B cell (primary cell): ENCODE measurements around the gene SWAP70. TPM values are rescaled to one million over a fixed set of nuclear protein-coding genes. Genes with fewer than 3 reads are reported as not detected.
A peak's percentile ranks its signal among the peaks of the same experiment; 100 is the strongest.

Experiments
- ATAC-seq: fragments of 200-7000 bp; cut with Tn5 transposase; one replicate; pipeline ENCODE4 v1.10.0; 2021; ENCODE audit warnings: low read depth, mild to moderate bottlenecking, moderate number of reproducible peaks, moderate library complexity
- CTCF ChIA-PET: fragments of 350-600 bp; sonication (Branson Sonifier 250); formaldehyde crosslinking; loops from one replicate; lab custom pipeline; 2021; ENCODE audit warnings: antibody characterized with exemption, inconsistent platforms; lab: Charles Lee
- POLR2A ChIA-PET: fragments of 350-600 bp; sonication (Branson Sonifier 250); formaldehyde crosslinking; loops from one replicate; lab custom pipeline; 2021; ENCODE audit warnings: antibody characterized with exemption; lab: Charles Lee
- DNase-seq: peaks from one replicate; pipeline ENCODE4 v3.0.0; 2013
- H2AFZ ChIP-seq: 2 replicates; pipeline ENCODE4 v1.6.1; 2012; ENCODE audit warnings: mild to moderate bottlenecking, low read depth, low read length; ENCODE audit not compliant: insufficient read depth, poor library complexity, severe bottlenecking
- H3K27ac ChIP-seq, 2 donors: 1 replicate in 1 of 2; 2 replicates in 1 of 2; pipeline ENCODE4 v1.5.1; 2012 to 2013; ENCODE audit warnings: low read length in 2 of 2, mild to moderate bottlenecking in 2 of 2, moderate library complexity in 1 of 2
- H3K27me3 ChIP-seq, 4 experiments: fragments of 200-600 bp in 1 of 4; sonication (generic) in 1 of 4; replicated peaks in 1 of 4; 1 replicate in 2 of 4; 2 replicates in 2 of 4; pipeline versions ENCODE4 v1.6.1 to v1.7.0; 2013 to 2016; ENCODE audit warnings: low read length in 3 of 4, mild to moderate bottlenecking in 2 of 4, mixed read lengths in 1 of 4, moderate library complexity in 1 of 4; ENCODE audit not compliant: insufficient read depth in 4 of 4, control insufficient read depth in 3 of 4; ENCODE audit errors: control extremely low read depth in 1 of 4
- H3K36me3 ChIP-seq, 2 experiments: replicated peaks in 1 of 2; 1 replicate in 1 of 2; 2 replicates in 1 of 2; pipeline versions ENCODE4 v1.6.1 to v1.7.1; 2013; ENCODE audit warnings: low read length in 1 of 2; ENCODE audit not compliant: insufficient read depth in 2 of 2, control insufficient read depth in 1 of 2; ENCODE audit errors: control extremely low read depth in 1 of 2, extremely low read depth in 1 of 2
- H3K4me1 ChIP-seq, 2 donors: fragments of 200-600 bp in 1 of 2; sonication (generic) in 1 of 2; 1 replicate in 1 of 2; 2 replicates in 1 of 2; pipeline versions ENCODE4 v1.5.1 to v1.6.1; 2013 to 2017; ENCODE audit warnings: low read length in 2 of 2; ENCODE audit not compliant: control insufficient read depth in 2 of 2, insufficient read depth in 2 of 2
- H3K4me2 ChIP-seq: replicated peaks from 2 replicates; pipeline ENCODE3; 2012; ENCODE audit warnings: mild to moderate bottlenecking, low read depth, low read length; ENCODE audit not compliant: poor library complexity, severe bottlenecking
- H3K4me3 ChIP-seq, 5 experiments: fragments of 200-600 bp in 1 of 5; sonication (generic) in 1 of 5; 1 replicate in 3 of 5; 2 replicates in 2 of 5; pipeline versions ENCODE4 v1.5.1 to v1.7.0; 2011 to 2016; ENCODE audit warnings: low read length in 4 of 5, mild to moderate bottlenecking in 4 of 5, low read depth in 2 of 5, control low read depth in 1 of 5, moderate library complexity in 1 of 5; ENCODE audit not compliant: insufficient read depth in 1 of 5; ENCODE audit errors: control extremely low read depth in 1 of 5, extremely low read depth in 1 of 5
- H3K79me2 ChIP-seq: fragments of 200-600 bp; sonication (generic); one replicate; pipeline ENCODE4 v1.6.0; 2016; ENCODE audit warnings: low read length; ENCODE audit not compliant: control insufficient read depth, insufficient read depth
- H3K9ac ChIP-seq: fragments of 200-600 bp; sonication (generic); 2 replicates; pipeline ENCODE4 v1.6.1; 2017; ENCODE audit warnings: mild to moderate bottlenecking, low read length, moderate library complexity
- H3K9me3 ChIP-seq, 3 donors: one replicate each; pipeline versions ENCODE4 v1.6.1 to v1.7.1; 2013; ENCODE audit warnings: low read length in 2 of 3; ENCODE audit not compliant: control insufficient read depth in 2 of 3, insufficient read depth in 1 of 3; ENCODE audit errors: control extremely low read depth in 1 of 3
- H4K20me1 ChIP-seq: 2 replicates; pipeline ENCODE4 v1.6.0; 2012; ENCODE audit warnings: mild to moderate bottlenecking, low read length; ENCODE audit not compliant: insufficient read depth, control insufficient read depth, poor library complexity, severe bottlenecking
- H3K27ac Mint-ChIP-seq: one replicate; pipeline ENCODE4 v1.8.0; 2021; ENCODE audit warnings: mixed read lengths
- H3K27me3 Mint-ChIP-seq: one replicate; pipeline ENCODE4 v1.8.0; 2021; ENCODE audit warnings: mixed read lengths
- H3K4me1 Mint-ChIP-seq: one replicate; pipeline ENCODE4 v1.8.0; 2021; ENCODE audit warnings: mixed read lengths
- H3K4me3 Mint-ChIP-seq: one replicate; pipeline ENCODE4 v1.8.0; 2021; ENCODE audit warnings: mixed read lengths
- H3K9me3 Mint-ChIP-seq: one replicate; pipeline ENCODE4 v1.8.0; 2022; ENCODE audit warnings: mixed read lengths; ENCODE audit not compliant: insufficient read depth
- CTCF ChIP-seq: fragments of 200-600 bp; IDR thresholded peaks from one replicate; pipeline ENCODE4 v1.8.0; 2022; ENCODE audit warnings: antibody characterized with exemption, mild to moderate bottlenecking
- EZH2 ChIP-seq: IDR thresholded peaks from 2 replicates; pipeline ENCODE4 v1.6.1; 2012; ENCODE audit warnings: borderline replicate concordance, low read depth, mild to moderate bottlenecking, moderate library complexity, low read length; ENCODE audit not compliant: insufficient read depth, poor library complexity, severe bottlenecking
- WGBS: methylation state at CpG from one replicate; pipeline ENCODE4 v1.1.5; 2013; ENCODE audit warnings: missing lambda C conversion rate; ENCODE audit not compliant: insufficient coverage; 5-methylcytosine and 5-hydroxymethylcytosine counted together
- intact Hi-C: fragments of 100-400 bp; cut with micrococcal nuclease; formaldehyde crosslinking; loops from one replicate; pipeline ENCODE4 v1.10.0; 2022
- polyA plus RNA-seq: library from polyadenylated mRNA; depleted of rRNA; stranded (reverse); fragments of >200 nt; gene quantifications from 2 replicates; pipeline ENCODE4 v1.2.3, GENCODE V29; 2012
- total RNA-seq, 2 donors: library from RNA; stranded (reverse); fragments of 120-200 nt in 1 of 2; gene quantifications; 1 replicate in 1 of 2; 2 replicates in 1 of 2; pipeline versions ENCODE4 v1.2.3 to v1.2.4, GENCODE V29; 2013 to 2022

SWAP70 gene
- total and polyA plus RNA-seq, 2 donors (not counting 1 experiment from before 2014, with no cell fraction given): 69.8 to 200 TPM

GRCh38 chr11:9643751-9644150 lies 20.1 kb upstream of the SWAP70 start:
- no CpG with 5 or more reads among the region's 3 CpGs for WGBS
- no peaks in the 10 kb centered on the region for H3K9me3 Mint-ChIP-seq
- H3K27me3 Mint-ChIP-seq: no peaks in the 10 kb centered on the region
- Histone ChIP-seq H3K4me1 (peaks cover 38 to 47% of the 10 kb centered on the region in 2 donors), H3K4me2 (peak overlapping the region; percentile 24), H3K27ac (no peak overlapping the region), H3K4me3 (no peak overlapping the region), H3K79me2 (peaks cover 10% of the 10 kb centered on the region), H2AFZ (peak overlapping the region; percentile 43), H3K27me3 (no peaks in the 10 kb centered on the region), H3K36me3 (no peaks in the 10 kb centered on the region), H3K9me3 (peaks cover 0 to 5% (median 3%) of the 10 kb centered on the region in 3 donors), H3K9ac (no peak overlapping the region), H4K20me1 (no peaks in the 10 kb centered on the region)
- DNase-seq (no peak), ATAC-seq (no peak)
- no peak for TF ChIP-seq CTCF
- TF ChIP-seq EZH2: no peak
- peak overlapping the region; percentile 16 for H3K27ac Mint-ChIP-seq
- intact Hi-C loops: loop anchor here (2.0 kb wide), 2 partner anchors 13 to 15 kb away; no protein-coding TSS in a partner anchor
- CTCF ChIA-PET: no interaction called here
- H3K4me1 Mint-ChIP-seq: peaks cover 60% of the 10 kb centered on the region
- H3K4me3 Mint-ChIP-seq: no peak overlapping the region
- POLR2A ChIA-PET: no interaction called here

- Mint-ChIP-seq H3K27me3 (no peaks in the 10 kb centered on the region), H3K9me3 (no peaks in the 10 kb centered on the region), H3K4me1 (peaks cover 44% of the 10 kb centered on the region), H3K27ac (peak overlapping the region; percentile 16), H3K4me3 (no peak overlapping the region)
- ChIA-PET POLR2A (interaction anchor here (0.6 to 1.1 kb wide), 3 partner anchors 28 to 71 kb away, joined by 3 to 5 read pairs (median 4); no protein-coding TSS in a partner anchor), CTCF (no interaction called here)
- intact Hi-C loops: no loop called here
- no peak for ATAC-seq
- no peak for TF ChIP-seq EZH2
- no peak for TF ChIP-seq CTCF
- H2AFZ ChIP-seq: no peak overlapping the region
- no peak overlapping the region for H3K9ac ChIP-seq
- no peaks in the 10 kb centered on the region for H3K27me3 ChIP-seq
- peaks cover 0 to 3% (median 3%) of the 10 kb centered on the region in 3 donors for H3K9me3 ChIP-seq
- no peaks in the 10 kb centered on the region for H4K20me1 ChIP-seq
- peaks cover 24 to 28% of the 10 kb centered on the region in 2 donors for H3K4me1 ChIP-seq
- 89% methylated on average over 1 of the region's 1 CpG for WGBS
- H3K79me2 ChIP-seq: peaks cover 10% of the 10 kb centered on the region
- H3K36me3 ChIP-seq: no peaks in the 10 kb centered on the region
- no peak overlapping the region for H3K4me2 ChIP-seq
- H3K4me3 ChIP-seq: no peak overlapping the region
- DNase-seq: no peak
- H3K27ac ChIP-seq: no peak overlapping the region
These were observed 18.0 kb upstream of the SWAP70 start for GRCh38 chr11:9645881-9646280.
